Vagina (tissue), 2 donors: ENCODE measurements around the gene ZNF785.

Source experiments
- POLR2A ChIP-seq, 2 donors: fragments of 450-650 bp; IDR thresholded peaks; one replicate each; pipeline ENCODE4 v1.6.1; 2017; ENCODE audit warnings: antibody characterized with exemption in 2 of 2, mild to moderate bottlenecking in 2 of 2, moderate library complexity in 2 of 2
- TF ChIP-seq, protein P1 (sequence below), 3 experiments: fragments of 450-650 bp in 2 of 3; fragments of 200-600 bp in 1 of 3; sonication (generic) in 1 of 3; IDR thresholded peaks; one replicate each; pipeline ENCODE4 v1.5.1; 2017 to 2019; ENCODE audit warnings: antibody characterized with exemption in 3 of 3, mild to moderate bottlenecking in 2 of 3, moderate library complexity in 2 of 3

DNA sequence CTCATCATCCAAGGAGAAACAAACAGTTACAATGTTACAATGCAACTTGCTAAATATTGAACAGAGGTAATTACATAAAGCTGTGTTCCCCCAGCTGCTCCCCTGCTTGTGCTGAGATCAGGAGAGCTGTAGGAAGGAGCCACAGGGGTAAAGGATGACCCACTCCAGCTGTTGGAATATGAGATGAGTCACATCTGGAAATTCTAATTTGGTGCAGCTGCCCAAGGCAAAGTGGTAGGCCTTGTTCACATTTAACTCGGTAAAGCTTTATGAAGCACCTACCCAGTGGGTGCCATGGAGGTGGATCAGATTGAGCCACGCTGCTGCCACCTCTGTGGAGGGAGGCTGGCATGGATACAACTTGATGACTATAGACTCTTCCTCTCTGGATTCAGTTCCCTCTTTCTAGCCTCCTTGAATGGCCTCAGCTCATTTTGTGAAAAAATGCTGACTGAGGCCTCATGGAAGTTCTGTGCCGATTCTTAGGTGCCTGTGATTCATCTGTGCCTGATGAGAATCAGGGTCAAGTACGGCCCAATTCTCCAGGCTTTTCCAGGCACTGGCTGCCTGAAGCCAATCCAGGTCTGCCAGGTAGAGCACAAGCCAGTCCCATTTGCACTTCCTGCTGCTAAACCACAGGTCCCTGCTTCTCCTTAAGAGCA, 17.2 kb upstream of the ZNF785 start:
- TF ChIP-seq, protein P1, sequence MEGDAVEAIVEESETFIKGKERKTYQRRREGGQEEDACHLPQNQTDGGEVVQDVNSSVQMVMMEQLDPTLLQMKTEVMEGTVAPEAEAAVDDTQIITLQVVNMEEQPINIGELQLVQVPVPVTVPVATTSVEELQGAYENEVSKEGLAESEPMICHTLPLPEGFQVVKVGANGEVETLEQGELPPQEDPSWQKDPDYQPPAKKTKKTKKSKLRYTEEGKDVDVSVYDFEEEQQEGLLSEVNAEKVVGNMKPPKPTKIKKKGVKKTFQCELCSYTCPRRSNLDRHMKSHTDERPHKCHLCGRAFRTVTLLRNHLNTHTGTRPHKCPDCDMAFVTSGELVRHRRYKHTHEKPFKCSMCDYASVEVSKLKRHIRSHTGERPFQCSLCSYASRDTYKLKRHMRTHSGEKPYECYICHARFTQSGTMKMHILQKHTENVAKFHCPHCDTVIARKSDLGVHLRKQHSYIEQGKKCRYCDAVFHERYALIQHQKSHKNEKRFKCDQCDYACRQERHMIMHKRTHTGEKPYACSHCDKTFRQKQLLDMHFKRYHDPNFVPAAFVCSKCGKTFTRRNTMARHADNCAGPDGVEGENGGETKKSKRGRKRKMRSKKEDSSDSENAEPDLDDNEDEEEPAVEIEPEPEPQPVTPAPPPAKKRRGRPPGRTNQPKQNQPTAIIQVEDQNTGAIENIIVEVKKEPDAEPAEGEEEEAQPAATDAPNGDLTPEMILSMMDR (IDR thresholded peaks at IDR 0.05), result no peak
- no peak for TF ChIP-seq POLR2A (IDR thresholded peaks at IDR 0.05)
